Measurements from ENCODE around the gene IGSF22.
A peak's percentile ranks its signal among the peaks of the same experiment; 100 is the strongest.

IGSF22 gene

DNA sequence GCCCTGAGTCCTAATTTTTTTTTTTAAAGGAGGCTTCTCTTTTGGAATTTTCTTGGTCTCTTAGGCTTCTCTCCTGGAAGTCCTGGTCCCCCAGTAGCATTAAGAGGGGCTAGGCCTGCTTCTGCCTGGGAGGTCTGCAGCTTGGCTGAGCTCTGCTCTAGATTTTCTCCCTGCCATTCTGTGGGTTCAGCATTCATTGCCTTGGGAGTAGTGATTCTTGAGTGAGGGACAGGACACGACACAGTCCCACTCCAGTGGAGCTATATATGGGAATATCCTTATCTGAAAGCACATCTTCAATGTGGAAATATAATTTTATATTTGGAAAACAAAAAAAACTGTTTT is 3.7 kb downstream of the IGSF22 start:
- no peak overlapping the region for H2BK12ac ChIP-seq (ENCODE audit: low read length)
- no peak overlapping the region for H4K8ac ChIP-seq (ENCODE audit: low read depth, low read length)
- H3K27me3 ChIP-seq (ENCODE audit: control insufficient read depth in 3 of 3, insufficient read depth in 3 of 3, low read depth in 1 of 3, low read length in 3 of 3), result peaks cover 0 to 58% (median 0%) of the 10 kb centered on the region in 3 experiments
- H2AK5ac ChIP-seq (ENCODE audit: low read depth, low read length), result no peak overlapping the region
- no peak overlapping the region for H3K4ac ChIP-seq (ENCODE audit: low read length)
- no CpG with 5 or more reads among the region's 1 CpG for WGBS, 2 donors (ENCODE audit: extremely low coverage in 2 of 2, insufficient read length in 2 of 2, insufficient replicate concordance in 1 of 2)
- DNase-seq (ENCODE audit: low spot score), result no peak
- H3K4me3 ChIP-seq (ENCODE audit: low read length in 2 of 2), result no peak overlapping the region
- no peaks in the 10 kb centered on the region for H3K79me1 ChIP-seq (ENCODE audit: low read depth, low read length)
- no peak overlapping the region for H3K18ac ChIP-seq (ENCODE audit: low read length)
- H4K91ac ChIP-seq (ENCODE audit: low read depth, low read length, poor library complexity), result no peak overlapping the region
- H3K27ac ChIP-seq (replicated peaks; ENCODE audit: low read length), result no peak overlapping the region
- no peak overlapping the region for H3K9ac ChIP-seq (ENCODE audit: low read depth, low read length, poor library complexity)
- H2BK15ac ChIP-seq (ENCODE audit: low read length), result no peak overlapping the region
- H2BK5ac ChIP-seq (ENCODE audit: low read length), result no peak overlapping the region
- H3K36me3 ChIP-seq (replicated peaks in 1 of 2; ENCODE audit: control insufficient read depth in 2 of 2, insufficient read depth in 2 of 2, low read length in 2 of 2), result no peaks in the 10 kb centered on the region
- H3K23ac ChIP-seq (ENCODE audit: low read depth, low read length, poor library complexity), result no peak overlapping the region
- H3K4me2 ChIP-seq (ENCODE audit: insufficient read depth, low read length, poor library complexity, severe bottlenecking), result peak overlapping the region; percentile 84
- H3K14ac ChIP-seq (ENCODE audit: low read length), result no peak overlapping the region
- peak overlapping the region; percentile 98 for H2AFZ ChIP-seq (ENCODE audit: low read length)
- H3K9me3 ChIP-seq (replicated peaks in 1 of 2; ENCODE audit: control insufficient read depth in 2 of 2, insufficient read depth in 1 of 2, low read depth in 1 of 2, low read length in 2 of 2), result no peaks in the 10 kb centered on the region
- H2BK120ac ChIP-seq (ENCODE audit: low read depth, low read length), result no peak overlapping the region
- H3K4me1 ChIP-seq (ENCODE audit: control insufficient read depth in 2 of 2, insufficient read depth in 1 of 2, low read depth in 1 of 2, low read length in 2 of 2), result peaks cover 4 to 14% of the 10 kb centered on the region in 2 donors

DNA sequence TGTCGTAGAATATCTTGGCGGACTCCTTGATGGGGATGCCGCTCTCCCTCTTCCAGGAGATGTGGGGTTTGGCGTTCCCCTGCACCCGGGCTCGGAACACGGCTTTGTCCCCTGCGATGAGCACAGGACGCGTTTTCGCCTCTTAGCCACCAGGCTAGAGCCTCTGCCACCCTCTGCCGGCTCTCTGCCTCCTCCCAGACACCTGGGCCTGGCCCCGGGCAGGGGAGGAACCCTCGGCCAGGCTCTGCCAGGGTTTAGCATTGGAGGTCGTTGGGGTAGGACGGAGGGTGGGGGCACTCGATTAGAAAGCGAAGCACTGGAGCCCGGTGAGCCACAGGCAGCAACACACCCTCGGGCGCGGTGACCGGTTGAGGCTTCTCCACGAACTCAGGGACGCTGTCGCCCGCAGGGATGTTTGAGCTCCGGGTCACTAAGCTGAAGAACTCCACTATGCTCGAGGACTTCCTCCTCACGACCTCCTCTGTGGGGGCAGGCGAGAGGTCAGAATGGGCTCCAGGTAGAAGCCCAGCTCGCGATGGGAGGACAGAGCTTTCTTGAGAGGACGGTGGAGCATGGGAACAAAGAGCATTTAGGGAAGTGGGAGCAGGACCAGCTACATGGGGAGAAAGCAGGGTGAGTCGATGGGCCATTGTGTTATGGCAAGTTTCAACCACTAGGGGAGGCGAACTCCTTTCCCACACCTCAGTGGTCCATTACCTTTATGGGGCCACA is 4.3 kb downstream of the IGSF22 start:
- Histone ChIP-seq H3K4me1 (ENCODE audit: control insufficient read depth in 2 of 2, insufficient read depth in 1 of 2, low read depth in 1 of 2, low read length in 2 of 2) (peaks cover 4 to 14% of the 10 kb centered on the region in 2 donors), H2AFZ (ENCODE audit: low read length) (peak overlapping the region; percentile 98), H3K23ac (ENCODE audit: low read depth, low read length, poor library complexity) (no peak overlapping the region), H2BK12ac (ENCODE audit: low read length) (peak overlapping the region; percentile 77), H3K79me1 (ENCODE audit: low read depth, low read length) (no peaks in the 10 kb centered on the region), H3K27me3 (ENCODE audit: control insufficient read depth in 3 of 3, insufficient read depth in 3 of 3, low read depth in 1 of 3, low read length in 3 of 3) (peaks cover 0 to 63% (median 0%) of the 10 kb centered on the region in 3 experiments), H2AK5ac (ENCODE audit: low read depth, low read length) (no peak overlapping the region), H2BK120ac (ENCODE audit: low read depth, low read length) (no peak overlapping the region), H3K14ac (ENCODE audit: low read length) (no peak overlapping the region), H3K4me3 (ENCODE audit: low read length in 2 of 2) (peak overlapping the region; percentile 50 to 81), H4K91ac (ENCODE audit: low read depth, low read length, poor library complexity) (no peak overlapping the region), H3K4me2 (ENCODE audit: insufficient read depth, low read length, poor library complexity, severe bottlenecking) (peak overlapping the region; percentile 84), H3K4ac (ENCODE audit: low read length) (no peak overlapping the region), H4K8ac (ENCODE audit: low read depth, low read length) (no peak overlapping the region), H3K27ac (replicated peaks; ENCODE audit: low read length) (no peak overlapping the region), H3K36me3 (replicated peaks in 1 of 2; ENCODE audit: control insufficient read depth in 2 of 2, insufficient read depth in 2 of 2, low read length in 2 of 2) (no peaks in the 10 kb centered on the region), H2BK15ac (ENCODE audit: low read length) (peak overlapping the region; percentile 35), H2BK5ac (ENCODE audit: low read length) (no peak overlapping the region), H3K9ac (ENCODE audit: low read depth, low read length, poor library complexity) (peak overlapping the region; percentile 81), H3K9me3 (replicated peaks in 1 of 2; ENCODE audit: control insufficient read depth in 2 of 2, insufficient read depth in 1 of 2, low read depth in 1 of 2, low read length in 2 of 2) (no peaks in the 10 kb centered on the region), H3K18ac (ENCODE audit: low read length) (peak overlapping the region; percentile 50)
- peak; percentile 66 for DNase-seq (ENCODE audit: low spot score)
- no CpG with 5 or more reads among the region's 36 CpGs for WGBS, 2 donors (ENCODE audit: extremely low coverage in 2 of 2, insufficient read length in 2 of 2, insufficient replicate concordance in 1 of 2)

DNA sequence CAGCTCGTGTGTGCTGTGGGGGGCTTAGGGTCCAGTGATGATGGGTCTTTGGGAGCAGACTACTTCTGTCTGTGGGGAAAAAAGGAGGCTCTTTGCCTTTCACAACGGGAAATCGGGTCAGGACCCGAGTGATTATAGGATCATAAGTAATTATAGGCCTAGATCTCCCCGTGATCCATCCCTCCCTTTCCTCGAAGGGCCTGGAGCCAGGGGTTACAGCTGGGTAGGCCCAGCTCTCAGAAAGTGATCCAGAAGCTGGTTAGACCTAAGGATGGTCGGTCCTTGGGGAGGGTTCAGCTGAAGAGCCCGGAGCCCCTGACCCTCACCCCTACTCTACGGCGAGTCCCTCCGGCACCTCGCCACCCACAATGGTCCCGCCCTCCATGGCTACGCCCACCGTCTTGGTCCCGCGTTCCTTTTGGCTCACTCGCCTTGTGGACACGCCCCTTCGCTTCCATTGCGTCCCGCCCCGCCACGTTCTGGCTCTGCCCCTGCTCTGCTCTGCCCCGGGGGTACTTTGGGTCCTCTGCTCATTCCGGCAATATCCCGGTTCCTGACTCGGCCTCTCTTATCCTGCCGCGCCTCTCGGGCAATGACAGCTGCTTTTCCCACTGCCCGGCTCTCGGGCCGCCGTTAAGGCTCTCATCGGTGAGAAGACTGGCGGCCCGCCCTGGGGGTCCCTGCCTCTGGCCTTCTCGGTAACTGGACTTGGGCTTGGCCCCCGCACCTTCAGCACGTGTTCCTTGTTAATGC is 5.0 kb downstream of the IGSF22 start:
- Histone ChIP-seq H3K9ac (ENCODE audit: low read depth, low read length, poor library complexity) (peak overlapping the region; percentile 81), H3K27me3 (ENCODE audit: control insufficient read depth in 3 of 3, insufficient read depth in 3 of 3, low read depth in 1 of 3, low read length in 3 of 3) (peaks cover 0 to 69% (median 0%) of the 10 kb centered on the region in 3 experiments), H4K8ac (ENCODE audit: low read depth, low read length) (no peak overlapping the region), H2BK15ac (ENCODE audit: low read length) (peak overlapping the region; percentile 35), H3K36me3 (replicated peaks in 1 of 2; ENCODE audit: control insufficient read depth in 2 of 2, insufficient read depth in 2 of 2, low read length in 2 of 2) (no peaks in the 10 kb centered on the region), H3K18ac (ENCODE audit: low read length) (peak overlapping the region; percentile 50), H2AK5ac (ENCODE audit: low read depth, low read length) (no peak overlapping the region), H3K4me3 (ENCODE audit: low read length in 2 of 2) (peak overlapping the region; percentile 50 to 81), H3K23ac (ENCODE audit: low read depth, low read length, poor library complexity) (peak overlapping the region; percentile 26), H2BK12ac (ENCODE audit: low read length) (no peak overlapping the region), H3K4me2 (ENCODE audit: insufficient read depth, low read length, poor library complexity, severe bottlenecking) (peak overlapping the region; percentile 84), H2AFZ (ENCODE audit: low read length) (peak overlapping the region; percentile 98), H2BK5ac (ENCODE audit: low read length) (no peak overlapping the region), H3K27ac (replicated peaks; ENCODE audit: low read length) (no peak overlapping the region), H3K4ac (ENCODE audit: low read length) (no peak overlapping the region), H3K79me1 (ENCODE audit: low read depth, low read length) (no peaks in the 10 kb centered on the region), H4K91ac (ENCODE audit: low read depth, low read length, poor library complexity) (no peak overlapping the region), H2BK120ac (ENCODE audit: low read depth, low read length) (no peak overlapping the region), H3K4me1 (ENCODE audit: control insufficient read depth in 2 of 2, insufficient read depth in 1 of 2, low read depth in 1 of 2, low read length in 2 of 2) (peaks cover 4 to 9% of the 10 kb centered on the region in 2 donors), H3K14ac (ENCODE audit: low read length) (no peak overlapping the region), H3K9me3 (replicated peaks in 1 of 2; ENCODE audit: control insufficient read depth in 2 of 2, insufficient read depth in 1 of 2, low read depth in 1 of 2, low read length in 2 of 2) (no peaks in the 10 kb centered on the region)
- DNase-seq (ENCODE audit: low spot score), result peak; percentile 80
- WGBS, 2 donors (ENCODE audit: extremely low coverage in 2 of 2, insufficient read length in 2 of 2, insufficient replicate concordance in 1 of 2), result no CpG with 5 or more reads among the region's 41 CpGs

DNA sequence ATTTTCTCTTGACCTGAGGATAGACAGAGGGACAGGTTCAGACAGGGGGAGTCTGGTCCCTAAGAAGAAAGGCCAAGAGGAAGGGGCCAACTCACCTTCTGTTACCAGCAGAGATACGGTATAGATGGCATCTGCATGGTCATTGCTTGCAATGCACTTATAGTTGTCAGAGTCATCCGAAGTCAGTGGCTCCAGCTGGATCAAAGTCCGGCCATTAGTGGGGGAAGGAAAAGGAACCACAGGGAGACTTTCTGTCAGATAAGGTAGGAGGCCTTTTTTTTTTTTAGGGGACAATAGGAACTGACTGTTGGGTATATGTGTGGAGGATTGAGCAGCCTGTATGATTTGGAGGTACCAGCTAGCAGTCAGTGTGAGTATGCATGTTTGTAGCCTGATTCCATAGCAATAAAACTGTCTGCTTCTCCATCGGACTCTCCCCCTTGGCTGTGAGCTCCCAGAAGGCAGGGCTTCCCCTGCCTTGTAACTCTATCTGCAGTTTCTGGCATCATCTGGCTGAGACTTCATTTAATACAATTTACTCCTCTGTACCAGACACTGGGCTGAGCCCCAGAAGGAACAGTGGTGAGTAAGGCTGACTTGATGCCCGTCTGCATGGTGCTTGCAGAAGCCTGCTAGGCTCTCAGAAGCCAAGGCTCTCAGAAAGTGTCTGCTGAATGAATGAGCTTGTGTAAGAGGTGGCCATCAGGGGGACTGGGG is 5.7 kb downstream of the IGSF22 start:
- Histone ChIP-seq H3K23ac (ENCODE audit: low read depth, low read length, poor library complexity) (no peak overlapping the region), H2BK15ac (ENCODE audit: low read length) (no peak overlapping the region), H4K91ac (ENCODE audit: low read depth, low read length, poor library complexity) (no peak overlapping the region), H3K14ac (ENCODE audit: low read length) (no peak overlapping the region), H3K36me3 (replicated peaks in 1 of 2; ENCODE audit: control insufficient read depth in 2 of 2, insufficient read depth in 2 of 2, low read length in 2 of 2) (no peaks in the 10 kb centered on the region), H3K9ac (ENCODE audit: low read depth, low read length, poor library complexity) (no peak overlapping the region), H3K18ac (ENCODE audit: low read length) (no peak overlapping the region), H3K4me2 (ENCODE audit: insufficient read depth, low read length, poor library complexity, severe bottlenecking) (peak overlapping the region; percentile 84), H3K4me1 (ENCODE audit: control insufficient read depth in 2 of 2, insufficient read depth in 1 of 2, low read depth in 1 of 2, low read length in 2 of 2) (peaks cover 4 to 6% of the 10 kb centered on the region in 2 donors), H3K79me1 (ENCODE audit: low read depth, low read length) (no peaks in the 10 kb centered on the region), H2BK12ac (ENCODE audit: low read length) (no peak overlapping the region), H2AK5ac (ENCODE audit: low read depth, low read length) (no peak overlapping the region), H4K8ac (ENCODE audit: low read depth, low read length) (no peak overlapping the region), H3K4me3 (ENCODE audit: low read length in 2 of 2) (no peak overlapping the region), H3K27ac (replicated peaks; ENCODE audit: low read length) (no peak overlapping the region), H2BK5ac (ENCODE audit: low read length) (no peak overlapping the region), H2AFZ (ENCODE audit: low read length) (peak overlapping the region; percentile 98), H3K9me3 (replicated peaks in 1 of 2; ENCODE audit: control insufficient read depth in 2 of 2, insufficient read depth in 1 of 2, low read depth in 1 of 2, low read length in 2 of 2) (no peaks in the 10 kb centered on the region), H3K4ac (ENCODE audit: low read length) (no peak overlapping the region), H2BK120ac (ENCODE audit: low read depth, low read length) (no peak overlapping the region), H3K27me3 (ENCODE audit: control insufficient read depth in 3 of 3, insufficient read depth in 3 of 3, low read depth in 1 of 3, low read length in 3 of 3) (peaks cover 0 to 76% (median 2%) of the 10 kb centered on the region in 3 experiments)
- DNase-seq (ENCODE audit: low spot score), result no peak
- no CpG with 5 or more reads among the region's 5 CpGs for WGBS, 2 donors (ENCODE audit: extremely low coverage in 2 of 2, insufficient read length in 2 of 2, insufficient replicate concordance in 1 of 2)

Data from neuronal stem cell (in vitro differentiated cells).